ENCODE results near the gene IFT22.
"Not testable (repeated sequence)": the region's sequence is repeated elsewhere in the genome, so short reads cannot be mapped to it uniquely, and the experiment has no call there.

IFT22 gene

DNA sequence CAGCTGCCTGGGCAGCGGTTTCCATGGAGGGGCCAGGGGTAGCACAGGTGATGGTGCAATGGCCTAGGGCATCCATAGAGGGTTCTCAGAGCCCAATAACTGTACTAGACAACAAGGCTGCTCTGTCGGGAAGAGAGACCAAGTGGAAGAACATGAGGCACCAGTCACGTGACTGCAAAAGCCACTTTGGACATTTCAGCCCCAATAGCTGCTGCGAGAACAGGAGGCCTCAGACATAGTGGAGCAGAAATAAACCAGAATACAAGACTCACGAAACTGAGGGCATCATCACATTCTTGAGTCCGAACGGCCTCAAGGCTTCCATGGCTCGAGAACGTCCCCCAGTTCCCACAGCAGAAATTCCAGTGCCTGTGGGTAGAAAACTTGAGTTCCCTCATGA lies 44.5 kb downstream of the IFT22 start:
- no peak overlapping the region for H3K4me3 ChIP-seq (ENCODE audit: low read depth, low read length)
- no peak for TF ChIP-seq CTCF (IDR thresholded peaks at IDR 0.05; ENCODE audit: low read depth, low read length, missing control alignments)
- DNase-seq (ENCODE audit: low read depth) = no peak

DNA sequence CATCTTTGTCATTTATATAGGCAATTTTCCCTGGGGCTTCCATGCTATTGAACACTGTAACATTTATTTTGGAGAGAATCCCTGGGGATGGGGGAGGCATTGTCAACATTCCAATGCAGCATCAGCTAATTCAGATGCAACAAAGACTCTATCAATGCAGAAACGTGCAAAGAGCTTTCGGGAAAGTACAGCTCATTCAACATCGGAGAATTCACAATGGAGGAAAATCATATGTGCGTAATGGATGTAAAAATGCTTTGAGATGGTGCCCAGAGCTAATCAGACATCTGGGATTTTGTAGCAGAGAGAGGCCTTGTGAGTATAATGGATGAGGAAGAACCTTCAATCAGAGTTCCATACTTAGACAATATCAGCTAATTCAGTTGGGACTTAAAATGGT lies 48.4 kb downstream of the IFT22 start:
- TF ChIP-seq CTCF (IDR thresholded peaks at IDR 0.05; ENCODE audit: low read depth, low read length, missing control alignments) = no peak
- no peak for DNase-seq (ENCODE audit: low read depth)
- no peak overlapping the region for H3K4me3 ChIP-seq (ENCODE audit: low read depth, low read length)

GRCh38 chr7:101271021-101271420 lies 50.6 kb downstream of the IFT22 start:
- no peak for DNase-seq (ENCODE audit: low read depth)
- no peak for TF ChIP-seq CTCF (IDR thresholded peaks at IDR 0.05; ENCODE audit: low read depth, low read length, missing control alignments)
- H3K4me3 ChIP-seq (ENCODE audit: low read depth, low read length) = no peak overlapping the region

DNA sequence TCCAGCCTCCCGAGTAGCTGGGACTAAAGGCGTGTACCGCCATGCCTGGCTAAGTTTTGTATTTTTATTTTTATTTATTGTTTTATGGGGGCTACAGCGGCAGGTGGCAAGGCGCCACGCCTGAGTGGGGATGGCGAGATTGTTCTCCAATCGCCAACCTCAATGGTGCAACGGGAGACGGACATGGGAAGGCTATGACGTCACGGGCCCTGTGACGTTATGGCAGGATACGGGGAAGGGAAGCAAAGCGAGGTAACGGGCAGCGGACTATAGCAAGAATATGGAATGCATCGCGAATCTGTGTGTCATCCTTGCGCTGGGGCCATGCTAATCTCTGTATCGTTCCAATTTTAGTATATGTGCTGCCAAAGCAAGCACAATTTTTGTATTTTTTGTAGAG lies 51.9 kb downstream of the IFT22 start:
- no peak for TF ChIP-seq CTCF (IDR thresholded peaks at IDR 0.05; ENCODE audit: low read depth, low read length, missing control alignments)
- no peak overlapping the region for H3K4me3 ChIP-seq (ENCODE audit: low read depth, low read length)
- DNase-seq (ENCODE audit: low read depth) = no peak

DNA sequence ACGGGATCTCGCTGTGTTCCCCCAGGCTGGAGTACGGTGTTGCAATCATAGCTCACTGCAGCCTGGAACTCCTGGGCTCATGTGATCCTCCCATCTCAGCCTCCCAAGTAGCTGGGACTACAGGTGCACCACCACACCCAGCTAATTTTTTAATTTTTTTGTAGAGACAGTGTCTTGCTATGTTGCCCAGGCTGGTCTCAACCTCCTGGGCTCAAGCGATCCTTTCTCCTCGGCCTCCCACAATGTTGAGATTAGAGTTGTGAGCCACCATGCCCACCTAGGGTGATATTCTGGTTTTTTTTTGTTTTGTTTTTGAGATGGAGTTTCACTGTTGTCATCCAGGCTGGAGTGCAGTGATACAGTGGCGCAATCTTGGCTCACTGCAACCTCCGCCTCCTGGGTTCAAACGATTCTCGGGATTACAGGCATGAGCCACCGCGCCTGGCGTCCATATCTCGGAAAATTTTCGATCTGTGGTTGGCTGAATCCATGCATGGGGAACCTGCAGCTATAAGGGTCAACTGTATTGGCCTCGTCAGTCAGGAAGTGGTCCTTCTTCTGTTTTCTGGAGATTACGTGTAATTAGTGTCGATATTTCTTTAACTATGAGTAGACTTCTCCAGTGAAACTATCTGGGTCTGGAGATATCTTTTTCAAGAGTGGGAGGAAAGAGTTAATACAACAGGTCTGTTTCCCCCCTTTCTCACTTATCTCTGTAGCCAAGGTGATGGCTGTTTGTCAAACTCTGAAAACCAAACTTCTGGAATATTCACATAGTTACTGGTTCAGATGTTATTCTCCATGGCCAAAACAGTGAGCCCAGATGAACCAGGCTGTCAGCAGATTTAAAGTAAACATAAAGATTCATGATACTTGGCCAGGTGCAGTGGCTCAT lies 55.7 kb downstream of the IFT22 start:
- no peak overlapping the region for H3K4me3 ChIP-seq (ENCODE audit: low read depth, low read length)
- no peak for DNase-seq (ENCODE audit: low read depth)
- TF ChIP-seq CTCF (IDR thresholded peaks at IDR 0.05; ENCODE audit: low read depth, low read length, missing control alignments) = no peak

- not testable (repeated sequence) for H3K4me3 ChIP-seq (ENCODE audit: low read depth, low read length); DNase-seq (ENCODE audit: low read depth)
These were observed 57.4 kb downstream of the IFT22 start for GRCh38 chr7:101264102-101264706.
